ENCODE data around the gene DCXR. TPM values are rescaled to one million over a fixed set of nuclear protein-coding genes. Genes with fewer than 3 reads are reported as not detected.

The DCXR gene
- total and polyA plus RNA-seq, 2 of the 13 experiments (the other 11 are each of a cell fraction or from before 2014, with no cell fraction given): 287 to 311 TPM

GRCh38 chr17:82051776-82052637 is 14.5 kb upstream of the DCXR start, which contains the start of the genes GPS1 and RFNG (continued):
- TF ChIP-seq ZFP91 (CRISPR knock-in tag; IDR thresholded peaks at IDR 0.05; ENCODE audit: borderline replicate concordance) (peak; percentile 99), CENPX (CRISPR knock-in tag; IDR thresholded peaks at IDR 0.05) (no peak), ZNF569 (CRISPR knock-in tag; IDR thresholded peaks at IDR 0.05; ENCODE audit: borderline replicate concordance) (no peak), TARDBP (CRISPR knock-in tag; IDR thresholded peaks at IDR 0.05) (no peak), PHF21A (CRISPR knock-in tag; IDR thresholded peaks at IDR 0.05) (no peak), MIER3 (CRISPR knock-in tag; IDR thresholded peaks at IDR 0.05; ENCODE audit: borderline replicate concordance) (no peak), ZNF446 (CRISPR knock-in tag; IDR thresholded peaks at IDR 0.05) (0 out of 2 replicates have a peak, but pooled peaks have one; percentile 23), MYPOP (CRISPR knock-in tag; IDR thresholded peaks at IDR 0.05) (peak; percentile 50; the same call in 1 of the 2 replicates), ZHX2 (IDR thresholded peaks at IDR 0.05; ENCODE audit: low read depth) (peak; percentile 51; the same call in 1 of the 2 replicates), ZHX2 (CRISPR knock-in tag; IDR thresholded peaks at IDR 0.05; ENCODE audit: borderline replicate concordance) (no peak), ZFYVE20 (CRISPR knock-in tag; IDR thresholded peaks at IDR 0.05; ENCODE audit: borderline replicate concordance, low read depth) (no peak), U2AF1 (optimal IDR thresholded peaks at IDR 0.05; ENCODE audit: low read depth, low read length) (no peak), ZNF709 (CRISPR knock-in tag; IDR thresholded peaks at IDR 0.05) (0 out of 2 replicates have a peak, but pooled peaks have one; percentile 25), ZBTB44 (CRISPR knock-in tag; IDR thresholded peaks at IDR 0.05) (no peak), DRAP1 (CRISPR knock-in tag; IDR thresholded peaks at IDR 0.05) (peak; percentile 67; the same call in 1 of the 2 replicates)
